ENCODE data around the gene FEM1B.

FEM1B gene

DNA sequence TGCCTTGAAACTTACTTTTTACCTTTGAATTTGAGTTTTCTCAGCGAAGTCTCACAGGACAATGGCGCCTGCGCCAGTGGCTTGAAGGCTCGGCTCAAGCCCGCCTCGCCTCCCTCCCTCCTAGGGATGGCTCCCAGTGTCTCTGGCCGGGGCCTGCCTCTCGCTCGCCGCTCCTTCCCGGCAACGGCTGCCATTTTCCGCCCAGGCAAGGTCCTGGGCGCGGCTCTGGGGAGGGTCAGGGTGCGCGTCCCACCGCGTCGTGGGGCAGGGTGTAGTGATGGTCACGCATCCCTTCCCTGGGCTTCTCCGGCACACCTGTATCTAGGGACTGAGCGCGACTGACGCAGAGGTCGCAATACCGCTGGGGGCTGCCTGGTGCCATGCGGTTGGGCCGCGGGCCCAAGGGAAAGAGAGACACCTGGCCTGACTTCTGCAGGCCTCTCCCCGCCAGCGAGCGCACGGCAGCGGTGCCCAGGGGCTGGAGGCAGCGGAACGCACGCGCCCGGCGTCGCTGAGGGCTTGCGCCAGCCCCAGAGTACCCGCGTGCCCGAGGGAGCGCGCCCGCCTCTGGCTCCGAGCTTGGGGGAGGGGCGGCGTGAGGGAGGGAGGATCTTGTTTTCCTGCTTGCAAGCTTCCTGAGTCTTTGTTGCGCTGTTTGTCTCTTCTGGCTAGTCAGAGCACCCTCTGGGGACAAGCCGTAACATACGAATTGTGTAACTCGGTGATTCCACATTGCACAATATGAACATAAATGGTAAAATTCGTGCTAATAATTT, 20.7 kb upstream of the FEM1B start:
- peak overlapping the region; percentile 66 to 97 (median 86) for H3K27ac ChIP-seq

GRCh38 chr15:68258692-68259091, 18.9 kb upstream of the FEM1B start:
- H3K27ac ChIP-seq, result peak overlapping the region in 4 of 21 experiments; percentile 24 to 50 (median 30)
- no peak overlapping the region for H3K4me3 ChIP-seq

More for the DNA sequence above, 20.7 kb upstream of the FEM1B start:
- peak overlapping the region; percentile 29 to 48 (median 35) for H3K4me3 ChIP-seq

GRCh38 chr15:68259883-68260282, 17.7 kb upstream of the FEM1B start:
- Histone ChIP-seq H3K4me3 (no peak overlapping the region), H3K27ac (peak overlapping the region in 1 of 21 experiments; percentile 50)

GRCh38 chr15:68261241-68261640, 16.3 kb upstream of the FEM1B start:
- no peak overlapping the region for H3K27ac ChIP-seq

GRCh38 chr15:68261980-68262379, 15.6 kb upstream of the FEM1B start:
- H3K4me3 ChIP-seq, result no peak overlapping the region

More at GRCh38 chr15:68261241-68261640, 16.3 kb upstream of the FEM1B start:
- no peak overlapping the region for H3K4me3 ChIP-seq

GRCh38 chr15:68262514-68263356, 14.8 kb upstream of the FEM1B start:
- H3K27ac ChIP-seq, result no peak overlapping the region

More at GRCh38 chr15:68261980-68262379, 15.6 kb upstream of the FEM1B start:
- no peak overlapping the region for H3K27ac ChIP-seq

GRCh38 chr15:68264282-68264681, 13.3 kb upstream of the FEM1B start:
- H3K27ac ChIP-seq, result no peak overlapping the region
- H3K4me3 ChIP-seq, result no peak overlapping the region

More at GRCh38 chr15:68262514-68263356, 14.8 kb upstream of the FEM1B start:
- H3K4me3 ChIP-seq, result no peak overlapping the region

GRCh38 chr15:68265081-68265480, 12.5 kb upstream of the FEM1B start:
- H3K4me3 ChIP-seq, result no peak overlapping the region
- peak overlapping the region in 4 of 21 experiments; percentile 1 to 69 (median 42) for H3K27ac ChIP-seq

DNA sequence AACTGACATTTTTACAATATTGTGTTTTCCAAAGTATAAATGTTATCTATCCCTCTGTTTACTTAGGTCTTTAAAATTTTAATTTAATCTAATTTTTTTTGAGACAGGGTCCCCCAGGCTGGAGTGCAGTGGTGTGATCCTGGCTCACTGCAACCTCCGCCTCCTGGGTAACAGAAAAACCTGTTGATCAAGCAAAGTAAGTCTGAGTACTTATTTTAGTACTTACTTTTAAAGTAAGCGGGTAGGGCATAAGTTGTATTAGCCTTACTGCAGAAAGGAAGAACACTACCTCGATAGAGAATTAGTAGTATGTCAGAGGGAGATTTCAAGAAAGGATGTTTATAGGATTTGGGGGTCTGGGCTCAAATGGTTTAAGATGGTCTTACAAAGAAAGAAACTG, 11.9 kb upstream of the FEM1B start:
- peak overlapping the region in 7 of 21 experiments; percentile 1 to 72 (median 45) for H3K27ac ChIP-seq

GRCh38 chr15:68268405-68268804, 9.1 kb upstream of the FEM1B start:
- peak overlapping the region in 9 of 21 experiments; percentile 25 to 68 (median 58) for H3K27ac ChIP-seq
- no peak overlapping the region for H3K4me3 ChIP-seq

More for the DNA sequence above, 11.9 kb upstream of the FEM1B start:
- no peak overlapping the region for H3K4me3 ChIP-seq

- Histone ChIP-seq H3K27ac (peak overlapping the region in 20 of 21 experiments; percentile 41 to 95 (median 71)), H3K4me3 (no peak overlapping the region)
Observed at GRCh38 chr15:68271854-68272471, 5.6 kb upstream of the FEM1B start.

- Histone ChIP-seq H3K4me3 (no peak overlapping the region), H3K27ac (peak overlapping the region in 20 of 21 experiments; percentile 20 to 95 (median 71))
Observed at GRCh38 chr15:68272721-68273271, 4.7 kb upstream of the FEM1B start.

DNA sequence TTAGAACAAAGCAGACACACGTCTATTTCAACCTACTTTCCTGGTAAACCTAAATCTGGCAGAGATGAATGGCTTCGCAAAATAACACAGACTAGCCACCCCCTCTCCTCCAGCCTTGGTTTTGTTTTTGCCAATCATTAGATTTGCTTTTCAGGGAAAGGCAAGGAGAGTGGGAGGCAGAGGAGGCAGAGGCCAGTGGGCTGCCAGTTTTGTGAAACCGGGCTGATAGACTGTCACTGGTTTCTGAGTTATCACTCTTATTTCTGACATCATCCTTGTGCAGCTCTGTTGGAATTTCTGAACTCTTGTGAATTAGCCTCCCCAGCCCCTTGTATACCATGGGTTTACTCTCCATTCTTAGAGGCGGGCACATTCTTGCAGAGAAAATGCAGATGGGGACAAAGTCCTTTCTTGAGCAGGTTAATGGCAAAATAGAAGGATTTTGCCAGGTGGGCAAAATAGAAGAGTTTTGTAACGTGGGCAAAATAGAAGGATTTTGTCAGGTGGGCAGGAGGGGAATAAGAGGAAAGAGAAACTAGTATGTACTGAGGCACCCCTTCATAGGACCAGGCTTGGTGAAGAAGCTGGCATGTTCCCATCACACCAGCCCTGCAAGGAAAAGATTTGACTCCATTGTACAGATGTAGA, 3.2 kb upstream of the FEM1B start:
- no peak overlapping the region for H3K4me3 ChIP-seq
- H3K27ac ChIP-seq, result peak overlapping the region in 11 of 21 experiments; percentile 8 to 95 (median 74)

- H3K27ac ChIP-seq, result peak overlapping the region in 10 of 21 experiments; percentile 9 to 100 (median 96)
- H3K4me3 ChIP-seq, result no peak overlapping the region
Observed at GRCh38 chr15:68275165-68275746, 2.3 kb upstream of the FEM1B start.

- Histone ChIP-seq H3K4me3 (peak overlapping the region; percentile 64 to 91 (median 86)), H3K27ac (peak overlapping the region; percentile 90 to 100 (median 97))
Observed at GRCh38 chr15:68276668-68277067, 877 bp upstream of the FEM1B start.

GRCh38 chr15:68277131-68277602, 378 bp upstream of the FEM1B start:
- peak overlapping the region; percentile 64 to 91 (median 86) for H3K4me3 ChIP-seq
- peak overlapping the region; percentile 90 to 100 (median 97) for H3K27ac ChIP-seq

DNA sequence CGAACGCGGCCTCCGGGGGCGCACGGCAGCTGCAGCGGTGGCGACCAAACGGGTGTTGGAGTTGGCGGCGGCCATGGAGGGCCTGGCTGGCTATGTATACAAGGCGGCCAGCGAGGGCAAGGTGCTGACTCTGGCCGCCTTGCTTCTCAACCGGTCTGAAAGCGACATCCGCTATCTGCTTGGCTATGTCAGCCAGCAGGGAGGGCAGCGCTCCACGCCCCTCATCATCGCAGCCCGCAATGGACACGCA, 725 bp downstream of the FEM1B start:
- Histone ChIP-seq H3K4me3 (peak overlapping the region; percentile 64 to 91 (median 86)), H3K27ac (peak overlapping the region; percentile 90 to 100 (median 97))

DNA sequence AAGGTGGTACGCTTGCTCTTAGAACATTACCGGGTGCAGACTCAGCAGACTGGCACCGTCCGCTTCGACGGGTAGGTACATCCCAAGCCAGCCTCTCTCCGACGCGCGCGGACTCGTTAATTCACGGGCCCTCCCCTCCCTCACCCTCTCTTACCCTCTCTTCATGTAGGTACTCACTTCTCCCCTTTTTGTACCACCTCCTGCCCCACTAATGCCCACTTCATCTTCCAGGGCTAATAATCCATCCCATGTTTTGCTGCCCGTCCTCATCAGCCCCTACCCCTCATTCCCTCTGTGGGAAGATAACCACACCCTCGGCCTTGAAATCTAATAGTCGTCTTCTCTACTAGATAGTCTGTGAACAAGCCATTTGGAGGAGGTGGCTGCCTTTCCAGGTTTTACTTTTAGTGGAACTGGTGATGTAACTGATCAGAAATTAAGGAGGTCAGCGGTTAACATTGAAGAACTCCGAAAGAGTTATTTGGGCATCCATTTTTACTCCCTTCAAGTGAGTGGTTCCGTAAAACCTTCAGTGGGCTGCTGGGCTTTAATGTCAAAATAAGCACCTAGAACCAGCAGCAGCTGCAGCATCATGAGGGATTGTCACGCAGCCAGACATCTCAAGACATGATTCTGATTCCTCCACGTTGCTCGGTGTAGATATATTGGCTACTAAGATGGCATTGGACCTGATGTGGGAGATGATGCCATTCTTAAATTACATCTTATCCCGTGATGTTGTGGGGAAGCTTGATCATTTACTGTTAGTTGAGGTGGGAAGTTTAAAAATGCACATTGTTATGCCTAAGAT, 1.3 kb downstream of the FEM1B start:
- peak overlapping the region; percentile 90 to 100 (median 97) for H3K27ac ChIP-seq
- H3K4me3 ChIP-seq, result peak overlapping the region; percentile 64 to 91 (median 86)
